C4-2B (cell line): Measurements from ENCODE around the gene TTC23.

Experiments
- ZFX ChIP-seq: fragments of 450-650 bp; IDR thresholded peaks from 2 replicates; pipeline ENCODE4 v1.6.1; 2017
- TF ChIP-seq, protein P1 (sequence below): fragments of 450-650 bp; conservative IDR thresholded peaks from 2 replicates; pipeline ENCODE4 v1.5.1; 2017; ENCODE audit warnings: mild to moderate bottlenecking

DNA sequence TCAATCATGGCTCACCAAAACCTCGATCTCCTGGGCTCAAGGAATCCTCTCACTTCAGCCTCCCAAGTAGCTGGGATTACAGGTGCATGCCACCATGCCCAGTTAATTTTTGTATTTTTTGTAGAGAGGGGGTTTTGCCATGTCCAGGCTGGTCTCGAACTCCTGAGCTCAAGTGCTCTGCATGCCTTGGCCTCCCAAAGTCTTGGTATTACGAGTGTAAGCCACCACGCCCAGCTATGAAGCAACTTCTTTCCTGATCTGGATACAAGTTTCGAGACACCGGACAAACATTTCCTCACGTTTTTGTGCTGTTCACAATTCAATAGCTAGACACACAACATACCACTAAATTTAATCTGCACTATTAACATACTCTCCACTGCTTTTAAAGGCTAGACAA is 147.9 kb downstream of the TTC23 start:
- TF ChIP-seq, protein P1, sequence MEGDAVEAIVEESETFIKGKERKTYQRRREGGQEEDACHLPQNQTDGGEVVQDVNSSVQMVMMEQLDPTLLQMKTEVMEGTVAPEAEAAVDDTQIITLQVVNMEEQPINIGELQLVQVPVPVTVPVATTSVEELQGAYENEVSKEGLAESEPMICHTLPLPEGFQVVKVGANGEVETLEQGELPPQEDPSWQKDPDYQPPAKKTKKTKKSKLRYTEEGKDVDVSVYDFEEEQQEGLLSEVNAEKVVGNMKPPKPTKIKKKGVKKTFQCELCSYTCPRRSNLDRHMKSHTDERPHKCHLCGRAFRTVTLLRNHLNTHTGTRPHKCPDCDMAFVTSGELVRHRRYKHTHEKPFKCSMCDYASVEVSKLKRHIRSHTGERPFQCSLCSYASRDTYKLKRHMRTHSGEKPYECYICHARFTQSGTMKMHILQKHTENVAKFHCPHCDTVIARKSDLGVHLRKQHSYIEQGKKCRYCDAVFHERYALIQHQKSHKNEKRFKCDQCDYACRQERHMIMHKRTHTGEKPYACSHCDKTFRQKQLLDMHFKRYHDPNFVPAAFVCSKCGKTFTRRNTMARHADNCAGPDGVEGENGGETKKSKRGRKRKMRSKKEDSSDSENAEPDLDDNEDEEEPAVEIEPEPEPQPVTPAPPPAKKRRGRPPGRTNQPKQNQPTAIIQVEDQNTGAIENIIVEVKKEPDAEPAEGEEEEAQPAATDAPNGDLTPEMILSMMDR = no peak
- no peak for TF ChIP-seq ZFX
